DND-41 (cell line): ENCODE measurements around the gene NGB.

Experiments used
- ATAC-seq: fragments of 200-7000 bp; cut with Tn5 transposase; 3 replicates; pipeline ENCODE4 v1.9.1; 2021; ENCODE audit warnings: low read depth; ENCODE audit not compliant: insufficient read depth
- DNase-seq: peaks from one replicate; pipeline ENCODE4 v3.0.0-alpha.2; 2020
- H2AFZ ChIP-seq: 2 replicates; pipeline ENCODE4 v1.6.0; 2012; ENCODE audit warnings: low read depth, low read length
- H3K27ac ChIP-seq: 2 replicates; pipeline ENCODE4 v1.5.1; 2012; ENCODE audit warnings: low read length, inconsistent platforms
- H3K27me3 ChIP-seq: fragments of 200-600 bp; sonication (generic); 2 replicates; pipeline ENCODE4 v1.6.0; 2012; ENCODE audit warnings: low read length, mild to moderate bottlenecking, inconsistent platforms; ENCODE audit not compliant: insufficient read depth, poor library complexity
- H3K36me3 ChIP-seq: 2 replicates; pipeline ENCODE4 v1.5.1; 2012; ENCODE audit warnings: low read length, inconsistent platforms; ENCODE audit not compliant: insufficient read depth
- H3K4me1 ChIP-seq: 2 replicates; pipeline ENCODE4 v1.5.1; 2012; ENCODE audit warnings: mild to moderate bottlenecking, low read length; ENCODE audit not compliant: insufficient read depth
- H3K4me2 ChIP-seq: 2 replicates; pipeline ENCODE4 v1.6.0; 2012; ENCODE audit warnings: mild to moderate bottlenecking, moderate library complexity, low read length, inconsistent platforms; ENCODE audit not compliant: insufficient read depth
- H3K4me3 ChIP-seq, 2 experiments: fragments of 200-600 bp in 1 of 2; shearing (Covaris generic) in 1 of 2; 2 replicates each; pipeline ENCODE4 v1.5.1; 2012 to 2016; ENCODE audit warnings: inconsistent platforms in 2 of 2, low read length in 2 of 2, mild to moderate bottlenecking in 2 of 2, low read depth in 1 of 2, moderate library complexity in 1 of 2
- H3K79me2 ChIP-seq: 2 replicates; pipeline ENCODE4 v1.6.0; 2012; ENCODE audit warnings: low read length, inconsistent platforms; ENCODE audit not compliant: insufficient read depth
- H3K9ac ChIP-seq: 2 replicates; pipeline ENCODE4 v1.6.0; 2012; ENCODE audit warnings: low read depth, mild to moderate bottlenecking, inconsistent platforms, low read length, moderate library complexity
- H3K9me3 ChIP-seq: 2 replicates; pipeline ENCODE4 v1.5.1; 2012; ENCODE audit warnings: low read length, moderate library complexity, mild to moderate bottlenecking, inconsistent platforms; ENCODE audit not compliant: insufficient read depth, severe bottlenecking
- H4K20me1 ChIP-seq: 2 replicates; pipeline ENCODE4 v1.6.0; 2012; ENCODE audit warnings: low read length; ENCODE audit not compliant: insufficient read depth
- CTCF ChIP-seq: IDR thresholded peaks from 2 replicates; pipeline ENCODE4 v1.5.1; 2012; ENCODE audit warnings: borderline replicate concordance, low read length, moderate library complexity, mild to moderate bottlenecking; ENCODE audit not compliant: poor library complexity, severe bottlenecking; ENCODE audit errors: extremely low read depth
- EZH2 ChIP-seq: IDR thresholded peaks from 3 replicates; pipeline ENCODE4 v1.6.1; 2012; ENCODE audit warnings: borderline replicate concordance, low read depth, mild to moderate bottlenecking, moderate library complexity, low read length, inconsistent platforms; ENCODE audit not compliant: severe bottlenecking

The NGB gene

GRCh38 chr14:77310026-77310425, 39.0 kb upstream of the NGB start:
- H4K20me1 ChIP-seq, result peaks cover 2% of the 10 kb centered on the region; the same call in 1 of the 2 replicates
- no peaks in the 10 kb centered on the region for H3K9me3 ChIP-seq
- H3K36me3 ChIP-seq, result peaks cover 10% of the 10 kb centered on the region; the same call in 1 of the 2 replicates
- no peak overlapping the region for H3K4me2 ChIP-seq
- no peak overlapping the region for H2AFZ ChIP-seq
- TF ChIP-seq EZH2, result no peak
- no peak for TF ChIP-seq CTCF
- no peaks in the 10 kb centered on the region for H3K27me3 ChIP-seq
- DNase-seq (no peak), ATAC-seq (no peak)
- H3K4me3 ChIP-seq, result no peak overlapping the region
- no peaks in the 10 kb centered on the region for H3K4me1 ChIP-seq
- H3K9ac ChIP-seq, result no peak overlapping the region
- H3K27ac ChIP-seq, result no peak overlapping the region
- 0 out of 2 replicates have a peak, but pooled peaks cover under 1% of the 10 kb centered on the region for H3K79me2 ChIP-seq

- Histone ChIP-seq H3K27ac (no peak overlapping the region), H3K27me3 (no peaks in the 10 kb centered on the region), H3K4me3 (no peak overlapping the region), H3K9ac (no peak overlapping the region), H3K79me2 (no peaks in the 10 kb centered on the region), H4K20me1 (no peaks in the 10 kb centered on the region), H3K4me2 (no peak overlapping the region), H3K36me3 (peaks cover 10% of the 10 kb centered on the region; the same call in 1 of the 2 replicates), H3K9me3 (no peaks in the 10 kb centered on the region), H3K4me1 (no peaks in the 10 kb centered on the region), H2AFZ (no peak overlapping the region)
- ATAC-seq (no peak), DNase-seq (no peak)
- TF ChIP-seq EZH2 (no peak), CTCF (no peak)
Observed at GRCh38 chr14:77309131-77309530, 38.1 kb upstream of the NGB start.

- no peaks in the 10 kb centered on the region for H3K9me3 ChIP-seq
- no peak overlapping the region for H3K27ac ChIP-seq
- ATAC-seq, result no peak
- no peak for DNase-seq
- no peak overlapping the region for H3K4me2 ChIP-seq
- no peaks in the 10 kb centered on the region for H3K4me1 ChIP-seq
- peaks cover 21% of the 10 kb centered on the region for H3K36me3 ChIP-seq
- no peak overlapping the region for H3K4me3 ChIP-seq
- no peak overlapping the region for H3K9ac ChIP-seq
- no peaks in the 10 kb centered on the region for H3K79me2 ChIP-seq
- H4K20me1 ChIP-seq, result no peaks in the 10 kb centered on the region
- H2AFZ ChIP-seq, result no peak overlapping the region
- H3K27me3 ChIP-seq, result no peaks in the 10 kb centered on the region
- TF ChIP-seq CTCF (no peak), EZH2 (no peak)
Observed at GRCh38 chr14:77306851-77307496, 36.0 kb upstream of the NGB start.
